SK-N-SH (cell line): ENCODE measurements around the gene TMUB1. TPM values are rescaled to one million over a fixed set of nuclear protein-coding genes. Genes with fewer than 3 reads are reported as not detected.

Experiments
- CTCF ChIA-PET: fragments of 300-600, 350-600 bp; formaldehyde crosslinking; extraction: SDS; loops from one replicate; lab custom pipeline; 2021; lab: Yijun Ruan, JAX
- POLR2A ChIA-PET: fragments of 350-600 bp; sonication (Branson Sonifier 250); formaldehyde crosslinking; extraction: SDS; loops from one replicate; lab custom pipeline; 2020; ENCODE audit warnings: antibody characterized with exemption, inconsistent platforms; lab: Yijun Ruan, JAX
- DNase-seq: peaks from one replicate; pipeline ENCODE4 v3.0.0; 2012
- H2AFZ ChIP-seq: fragments of 200-600 bp; sonication (generic); 2 replicates; pipeline ENCODE4 v1.8.1; 2016; ENCODE audit warnings: antibody characterized with exemption, mild to moderate bottlenecking, low read depth
- H3F3A ChIP-seq: fragments of 200-600 bp; sonication (generic); replicated peaks from 2 replicates; pipeline ENCODE3; 2016; ENCODE audit warnings: antibody characterized with exemption, mild to moderate bottlenecking; ENCODE audit not compliant: insufficient read depth
- H3K27ac ChIP-seq, 2 experiments: fragments of 200-500 bp in 1 of 2; fragments of 200-600 bp in 1 of 2; sonication (Bioruptor generic) in 1 of 2; sonication (generic), shearing (Covaris generic) in 1 of 2; 2 replicates each; pipeline versions ENCODE4 v1.5.1 to v1.6.1; 2014 to 2016; ENCODE audit warnings: low read depth in 2 of 2, inconsistent platforms in 1 of 2, low read length in 1 of 2, mild to moderate bottlenecking in 1 of 2, mixed read lengths in 1 of 2
- H3K27me3 ChIP-seq: fragments of 200-600 bp; sonication (generic), shearing (Covaris generic); 2 replicates; pipeline ENCODE4 v1.6.1; 2016; ENCODE audit warnings: mixed run types; ENCODE audit not compliant: insufficient read depth
- H3K36me3 ChIP-seq, 2 experiments: fragments of 200-500 bp in 1 of 2; fragments of 200-600 bp in 1 of 2; sonication (Bioruptor generic) in 1 of 2; sonication (generic) in 1 of 2; replicated peaks in 1 of 2; 2 replicates each; pipeline versions ENCODE3 to v1.5.1; 2014 to 2016; ENCODE audit warnings: low read length in 1 of 2, mild to moderate bottlenecking in 1 of 2; ENCODE audit not compliant: insufficient read depth in 2 of 2, control insufficient read depth in 1 of 2
- H3K4me1 ChIP-seq, 2 experiments: fragments of 200-500 bp in 1 of 2; fragments of 200-600 bp in 1 of 2; sonication (Bioruptor generic) in 1 of 2; sonication (generic), shearing (Covaris generic) in 1 of 2; 2 replicates each; pipeline versions ENCODE4 v1.5.1 to v1.6.1; 2014 to 2016; ENCODE audit warnings: low read depth in 1 of 2, low read length in 1 of 2, mixed run types in 1 of 2; ENCODE audit not compliant: insufficient read depth in 2 of 2, control insufficient read depth in 1 of 2
- H3K4me2 ChIP-seq: fragments of 200-600 bp; sonication (generic), shearing (Covaris generic); 2 replicates; pipeline ENCODE4 v1.6.1; 2017; ENCODE audit warnings: mixed run types
- H3K4me3 ChIP-seq, 2 experiments: fragments of 200-500 bp in 1 of 2; fragments of 200-600 bp in 1 of 2; sonication (Bioruptor generic) in 1 of 2; sonication (generic), shearing (Covaris generic) in 1 of 2; 2 replicates each; pipeline versions ENCODE4 v1.5.1 to v1.8.1; 2014 to 2016; ENCODE audit warnings: low read depth in 2 of 2, inconsistent platforms in 1 of 2, low read length in 1 of 2, mild to moderate bottlenecking in 1 of 2, mixed read lengths in 1 of 2, moderate library complexity in 1 of 2
- H3K79me2 ChIP-seq: fragments of 200-600 bp; sonication (generic); 2 replicates; pipeline ENCODE4 v1.8.1; 2017; ENCODE audit warnings: mild to moderate bottlenecking; ENCODE audit not compliant: insufficient read depth
- H3K9ac ChIP-seq: fragments of 200-600 bp; sonication (generic); 2 replicates; pipeline ENCODE4 v1.6.1; 2017; ENCODE audit warnings: mixed run types
- H3K9me2 ChIP-seq: fragments of 200-600 bp; sonication (generic); 2 replicates; pipeline ENCODE4 v1.6.1; 2017; ENCODE audit warnings: mixed run types
- H3K9me3 ChIP-seq: fragments of 200-600 bp; sonication (generic); 2 replicates; pipeline ENCODE4 v1.6.1; 2017; ENCODE audit warnings: mixed run types, mild to moderate bottlenecking, moderate library complexity
- H4K20me1 ChIP-seq: fragments of 200-600 bp; sonication (generic); 2 replicates; pipeline ENCODE4 v1.6.1; 2017; ENCODE audit warnings: mild to moderate bottlenecking, mixed run types; ENCODE audit not compliant: insufficient read depth
- CHD2 ChIP-seq: fragments of 150-350 bp; IDR thresholded peaks from 2 replicates; pipeline ENCODE4 v1.6.1; 2018; ENCODE audit warnings: low read length; ENCODE audit not compliant: partially characterized antibody
- EZH2phosphoT487 ChIP-seq: fragments of 200-600 bp; sonication (generic); IDR thresholded peaks from 2 replicates; pipeline ENCODE4 v1.6.1; 2017; ENCODE audit warnings: low read depth, mixed run types, mild to moderate bottlenecking, antibody characterized with exemption, moderate library complexity, borderline replicate concordance
- FOSL2 ChIP-seq: IDR thresholded peaks from 2 replicates; pipeline ENCODE4 v1.4.0; 2012; ENCODE audit warnings: low read depth, mild to moderate bottlenecking, moderate library complexity, borderline replicate concordance
- FOXJ3 ChIP-seq: sonication (generic); formaldehyde crosslinking; IDR thresholded peaks from 2 replicates; pipeline ENCODE4 v1.5.1; 2020; ENCODE audit warnings: mild to moderate bottlenecking, missing genetic modification reagents
- MAX ChIP-seq: IDR thresholded peaks from 2 replicates; pipeline ENCODE4 v1.4.0; 2012; ENCODE audit warnings: low read depth
- MEF2A ChIP-seq: IDR thresholded peaks from 2 replicates; pipeline ENCODE4 v1.4.0; 2012; ENCODE audit warnings: low read depth, borderline replicate concordance
- MXI1 ChIP-seq: IDR thresholded peaks from 2 replicates; pipeline ENCODE4 v1.6.1; 2012; ENCODE audit warnings: mild to moderate bottlenecking, low read depth, low read length, improper control_type of control experiment
- RAD21 ChIP-seq: IDR thresholded peaks from 2 replicates; pipeline ENCODE4 v1.6.1; 2012; ENCODE audit warnings: mild to moderate bottlenecking, low read length
- RCOR1 ChIP-seq: fragments of 150-350 bp; IDR thresholded peaks from 2 replicates; pipeline ENCODE4 v1.6.1; 2017; ENCODE audit warnings: antibody characterized with exemption, low read length
- RFX5 ChIP-seq: IDR thresholded peaks from 2 replicates; pipeline ENCODE4 v1.6.1; 2012; ENCODE audit warnings: mild to moderate bottlenecking, improper control_type of control experiment, low read length
- SMC3 ChIP-seq: IDR thresholded peaks from 2 replicates; pipeline ENCODE4 v1.6.1; 2012; ENCODE audit warnings: low read depth, low read length, improper control_type of control experiment
- TAF1 ChIP-seq: IDR thresholded peaks from 2 replicates; pipeline ENCODE4 v1.6.1; 2012; ENCODE audit warnings: low read depth, mild to moderate bottlenecking, low read length, moderate library complexity, borderline replicate concordance
- TEAD4 ChIP-seq: IDR thresholded peaks from 2 replicates; pipeline ENCODE4 v1.4.0; 2012; ENCODE audit warnings: mild to moderate bottlenecking, borderline replicate concordance; ENCODE audit not compliant: insufficient read depth
- USF1 ChIP-seq: IDR thresholded peaks from 2 replicates; pipeline ENCODE4 v1.4.0; 2012; ENCODE audit warnings: low read depth, borderline replicate concordance
- WGBS: methylation state at CpG from one replicate; pipeline ENCODE4 v1.1.6; 2017; ENCODE audit warnings: low lambda C conversion rate; 5-methylcytosine and 5-hydroxymethylcytosine counted together
- polyA plus RNA-seq, 3 experiments: library from polyadenylated mRNA; depleted of rRNA; stranded (reverse); fragments of >200 nt; gene quantifications; 2 replicates each; pipeline ENCODE4 v1.2.3, GENCODE V29; 2012
- TF ChIP-seq, protein P1 (sequence below): IDR thresholded peaks from 2 replicates; pipeline ENCODE4 v1.6.1; 2012; ENCODE audit warnings: mild to moderate bottlenecking, low read depth, low read length, moderate library complexity

The TMUB1 gene
- polyA plus RNA-seq, 1 of the 3 experiments (the other 2 are of a cell fraction): 60.6 TPM

- ChIA-PET CTCF (interaction anchor here (1.3 to 12.2 kb wide), 7 partner anchors 11 to 46 kb away, joined by 3 to 126 read pairs (median 4); partner anchors contain the start of genes FASTK and TMUB1), POLR2A (no interaction called here)
- H2AFZ ChIP-seq: no peak overlapping the region
- H3K9me3 ChIP-seq: no peaks in the 10 kb centered on the region
- no peak for DNase-seq
- no peaks in the 10 kb centered on the region for H3K9me2 ChIP-seq
- H3F3A ChIP-seq: no peaks in the 10 kb centered on the region
- H3K36me3 ChIP-seq: peaks cover 49 to 62% of the 10 kb centered on the region in 2 experiments
- H3K79me2 ChIP-seq: peaks cover 74% of the 10 kb centered on the region
- H3K4me1 ChIP-seq: peaks cover 14 to 22% of the 10 kb centered on the region in 2 experiments; a peak in 3 of 4 replicates
- H3K4me2 ChIP-seq: no peak overlapping the region
- H3K9ac ChIP-seq: no peak overlapping the region
- no peak for TF ChIP-seq FOXJ3 (CRISPR knock-in tag)
- TF ChIP-seq RAD21: no peak
- TF ChIP-seq, protein P1, sequence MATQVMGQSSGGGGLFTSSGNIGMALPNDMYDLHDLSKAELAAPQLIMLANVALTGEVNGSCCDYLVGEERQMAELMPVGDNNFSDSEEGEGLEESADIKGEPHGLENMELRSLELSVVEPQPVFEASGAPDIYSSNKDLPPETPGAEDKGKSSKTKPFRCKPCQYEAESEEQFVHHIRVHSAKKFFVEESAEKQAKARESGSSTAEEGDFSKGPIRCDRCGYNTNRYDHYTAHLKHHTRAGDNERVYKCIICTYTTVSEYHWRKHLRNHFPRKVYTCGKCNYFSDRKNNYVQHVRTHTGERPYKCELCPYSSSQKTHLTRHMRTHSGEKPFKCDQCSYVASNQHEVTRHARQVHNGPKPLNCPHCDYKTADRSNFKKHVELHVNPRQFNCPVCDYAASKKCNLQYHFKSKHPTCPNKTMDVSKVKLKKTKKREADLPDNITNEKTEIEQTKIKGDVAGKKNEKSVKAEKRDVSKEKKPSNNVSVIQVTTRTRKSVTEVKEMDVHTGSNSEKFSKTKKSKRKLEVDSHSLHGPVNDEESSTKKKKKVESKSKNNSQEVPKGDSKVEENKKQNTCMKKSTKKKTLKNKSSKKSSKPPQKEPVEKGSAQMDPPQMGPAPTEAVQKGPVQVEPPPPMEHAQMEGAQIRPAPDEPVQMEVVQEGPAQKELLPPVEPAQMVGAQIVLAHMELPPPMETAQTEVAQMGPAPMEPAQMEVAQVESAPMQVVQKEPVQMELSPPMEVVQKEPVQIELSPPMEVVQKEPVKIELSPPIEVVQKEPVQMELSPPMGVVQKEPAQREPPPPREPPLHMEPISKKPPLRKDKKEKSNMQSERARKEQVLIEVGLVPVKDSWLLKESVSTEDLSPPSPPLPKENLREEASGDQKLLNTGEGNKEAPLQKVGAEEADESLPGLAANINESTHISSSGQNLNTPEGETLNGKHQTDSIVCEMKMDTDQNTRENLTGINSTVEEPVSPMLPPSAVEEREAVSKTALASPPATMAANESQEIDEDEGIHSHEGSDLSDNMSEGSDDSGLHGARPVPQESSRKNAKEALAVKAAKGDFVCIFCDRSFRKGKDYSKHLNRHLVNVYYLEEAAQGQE: no peak
- TF ChIP-seq MEF2A: no peak
- no peak for TF ChIP-seq RCOR1
- TF ChIP-seq MXI1: no peak
- no peak for TF ChIP-seq EZH2phosphoT487
- no peak for TF ChIP-seq MAX
- TF ChIP-seq TAF1: no peak
- TF ChIP-seq CHD2: no peak
- no peak for TF ChIP-seq FOSL2
- no peak for TF ChIP-seq TEAD4
- TF ChIP-seq RFX5: no peak
- TF ChIP-seq USF1: no peak
- no peak for TF ChIP-seq SMC3
- WGBS: 95% methylated on average over 17 of the region's 18 CpGs
- no peak overlapping the region for H3K4me3 ChIP-seq
- peaks cover 40% of the 10 kb centered on the region for H4K20me1 ChIP-seq
- no peak overlapping the region for H3K27ac ChIP-seq
- H3K27me3 ChIP-seq: no peaks in the 10 kb centered on the region
Measured at GRCh38 chr7:151064454-151064853, 18.8 kb downstream of the TMUB1 start.
